PC-9 (cell line): ENCODE measurements around the gene THADA. TPM values are rescaled to one million over a fixed set of nuclear protein-coding genes. Genes with fewer than 3 reads are reported as not detected.
"Not testable (repeated sequence)": the region's sequence is repeated elsewhere in the genome, so short reads cannot be mapped to it uniquely, and the experiment has no call there.

Source experiments
- BruUV-seq: library from RNA; stranded (reverse); fragments of 400-500 nt; replicated peaks from 2 replicates; lab custom pipeline; 2021; lab: Mats Ljungman, UMichigan
- CTCF ChIA-PET: fragments of 300-600 bp; sonication (Branson Sonifier 250); formaldehyde crosslinking; loops from one replicate; lab custom pipeline; 2022; ENCODE audit warnings: antibody characterized with exemption; lab: Charles Lee
- POLR2A ChIA-PET: fragments of 300-600 bp; sonication (Branson Sonifier 250); formaldehyde crosslinking; loops from one replicate; lab custom pipeline; 2022; ENCODE audit warnings: antibody characterized with exemption; ENCODE audit not compliant: unreplicated experiment; lab: Charles Lee
- DNase-seq, 2 experiments: peaks; one replicate each; pipeline versions ENCODE4 v3.0.0 to v3.0.0-alpha.2; 2015 to 2022; ENCODE audit warnings: mixed read lengths in 1 of 2
- H2AFZ ChIP-seq: fragments of 200-600 bp; sonication (generic); 2 replicates; pipeline ENCODE4 v1.8.1; 2017; ENCODE audit warnings: antibody characterized with exemption
- H3F3A ChIP-seq: fragments of 200-600 bp; sonication (generic); 2 replicates; pipeline ENCODE4 v1.8.1; 2017; ENCODE audit warnings: antibody characterized with exemption, mild to moderate bottlenecking, low read depth; ENCODE audit not compliant: insufficient read depth
- H3K27ac ChIP-seq: fragments of 200-600 bp; sonication (generic); 2 replicates; pipeline ENCODE4 v1.6.1; 2016; ENCODE audit warnings: mixed run types
- H3K27me3 ChIP-seq: fragments of 200-600 bp; sonication (generic); 2 replicates; pipeline ENCODE4 v1.6.1; 2016; ENCODE audit warnings: low read depth, mixed run types; ENCODE audit not compliant: insufficient read depth
- H3K36me3 ChIP-seq: fragments of 200-600 bp; sonication (generic); 2 replicates; pipeline ENCODE4 v1.6.1; 2016; ENCODE audit warnings: low read depth, mixed run types
- H3K4me1 ChIP-seq: fragments of 200-600 bp; sonication (generic); replicated peaks from 2 replicates; pipeline ENCODE4 v1.6.1; 2016; ENCODE audit warnings: mixed run types; ENCODE audit not compliant: insufficient read depth
- H3K4me2 ChIP-seq: fragments of 200-600 bp; sonication (generic); 2 replicates; pipeline ENCODE4 v1.6.1; 2017; ENCODE audit warnings: mixed run types
- H3K4me3 ChIP-seq: fragments of 200-600 bp; sonication (generic); 2 replicates; pipeline ENCODE4 v1.6.1; 2016; ENCODE audit warnings: mixed run types
- H3K79me2 ChIP-seq: fragments of 200-600 bp; sonication (generic); 2 replicates; pipeline ENCODE4 v1.6.1; 2017; ENCODE audit warnings: low read depth, mixed run types
- H3K9me2 ChIP-seq: fragments of 200-600 bp; sonication (generic); 2 replicates; pipeline ENCODE4 v1.8.1; 2017; ENCODE audit warnings: mild to moderate bottlenecking; ENCODE audit not compliant: insufficient read depth
- H3K9me3 ChIP-seq: fragments of 200-600 bp; sonication (generic); 2 replicates; pipeline ENCODE4 v1.8.1; 2016; ENCODE audit warnings: low read depth; ENCODE audit not compliant: insufficient read depth
- H4K20me1 ChIP-seq: fragments of 200-600 bp; sonication (generic); 2 replicates; pipeline ENCODE4 v1.8.1; 2017; ENCODE audit not compliant: insufficient read depth
- CTCF ChIP-seq: fragments of 200-600 bp; sonication (generic); conservative IDR thresholded peaks from 2 replicates; pipeline ENCODE4 v1.6.1; 2017; ENCODE audit warnings: mixed run types, antibody characterized with exemption, mild to moderate bottlenecking, moderate library complexity
- EZH2 ChIP-seq: fragments of 200-600 bp; sonication (generic); IDR thresholded peaks from 2 replicates; pipeline ENCODE4 v1.8.0; 2017; ENCODE audit warnings: antibody characterized with exemption, low read depth
- intact Hi-C: fragments of 100-400 bp; cut with micrococcal nuclease; formaldehyde crosslinking; loops from one replicate; pipeline ENCODE4 v1.10.0; 2022; ENCODE audit not compliant: unreplicated experiment
- total RNA-seq: library from RNA; stranded (reverse); gene quantifications from 2 replicates; pipeline ENCODE4 v1.2.3, GENCODE V29; 2021

The THADA gene
- total RNA-seq, 1 experiment from 2014 or later, result 28.1 TPM

GRCh38 chr2:43642363-43642762 lies 46.5 kb upstream of the THADA start:
- TF ChIP-seq CTCF (no peak), EZH2 (no peak)
- H3K4me1 ChIP-seq, result no peaks in the 10 kb centered on the region
- H4K20me1 ChIP-seq, result no peaks in the 10 kb centered on the region; the same call in 1 of the 2 replicates
- H2AFZ ChIP-seq, result no peak overlapping the region
- ChIA-PET POLR2A (no interaction called here), CTCF (no interaction called here)
- no peaks in the 10 kb centered on the region for H3K36me3 ChIP-seq
- H3K27me3 ChIP-seq, result peaks cover 6% of the 10 kb centered on the region; the same call in 1 of the 2 replicates
- no peak overlapping the region for H3K4me3 ChIP-seq
- H3K9me2 ChIP-seq, result no peaks in the 10 kb centered on the region
- H3F3A ChIP-seq, result no peaks in the 10 kb centered on the region
- H3K9me3 ChIP-seq, result no peaks in the 10 kb centered on the region
- H3K4me2 ChIP-seq, result no peak overlapping the region
- H3K27ac ChIP-seq, result no peak overlapping the region
- BruUV-seq, result no TSS peak
- H3K79me2 ChIP-seq, result no peaks in the 10 kb centered on the region
- DNase-seq, result no peak
- intact Hi-C loops, result no loop called here

DNA sequence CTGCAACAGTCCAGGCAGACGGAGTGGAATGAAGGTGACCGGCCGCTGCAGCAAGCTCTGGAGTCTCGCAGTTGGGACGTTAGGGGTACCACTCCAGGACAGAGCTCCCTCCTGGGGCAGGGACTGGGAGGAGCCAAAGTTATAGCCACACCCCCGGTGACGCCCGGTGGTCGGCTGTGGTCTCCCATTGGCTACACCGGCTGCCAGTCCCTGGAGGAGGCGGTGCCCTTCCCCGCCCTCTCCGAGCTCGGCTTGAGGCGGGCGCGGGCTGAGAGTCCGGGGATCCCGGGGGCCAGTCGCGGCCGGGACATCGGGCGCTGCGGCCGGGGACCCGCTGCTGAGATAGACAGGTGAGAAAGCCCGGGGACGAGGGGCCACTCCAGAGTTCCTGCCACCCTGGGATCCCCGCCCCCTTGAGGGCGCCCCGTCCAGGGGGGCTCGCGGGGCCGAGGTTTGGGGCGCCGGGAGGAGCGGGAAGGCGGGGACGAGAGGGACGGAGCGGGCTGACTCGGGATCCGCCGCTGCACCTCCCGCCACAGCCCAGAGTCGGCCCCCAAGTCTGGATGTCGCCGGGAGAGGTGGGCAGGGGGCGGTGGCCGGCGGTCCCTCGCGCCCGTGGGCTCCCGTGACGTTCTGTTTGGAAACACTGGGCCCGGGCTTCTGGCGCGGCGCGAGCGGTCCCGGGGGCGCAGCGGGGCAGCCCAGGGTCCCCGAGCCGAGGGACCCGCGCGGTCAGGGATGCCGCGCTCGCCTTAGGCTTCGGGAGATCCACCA lies 41.4 kb upstream of the THADA start, which contains the start of gene PLEKHH2:
PLEKHH2 (plus strand) TSS at position 231 of the 774 bp plus-strand sequence. CDS start 7,414 bp downstream, outside the sequence.
- Histone ChIP-seq H3K4me1 (peaks cover 25% of the 10 kb centered on the region), H3K9me2 (no peaks in the 10 kb centered on the region), H3K36me3 (no peaks in the 10 kb centered on the region), H3K79me2 (no peaks in the 10 kb centered on the region), H3F3A (peaks cover 18% of the 10 kb centered on the region), H3K4me3 (peak within 1 kb of the TSS; percentile 68), H4K20me1 (no peaks in the 10 kb centered on the region; the same call in 1 of the 2 replicates), H3K27me3 (peaks cover 7% of the 10 kb centered on the region; the same call in 1 of the 2 replicates), H3K4me2 (peak within 1 kb of the TSS; percentile 92), H2AFZ (peak within 1 kb of the TSS; percentile 92), H3K27ac (no peak within 1 kb of the TSS), H3K9me3 (no peaks in the 10 kb centered on the region)
- CTCF ChIA-PET, result interaction anchor here (0.6 to 0.9 kb wide), 3 partner anchors 59 to 757 kb away, joined by 3 to 18 read pairs (median 9); no protein-coding TSS in a partner anchor
- POLR2A ChIA-PET, result interaction anchor here (0.7 kb wide), 1 partner anchor 41 kb away, joined by 3 read pairs; the partner anchor contains the start of gene THADA
- BruUV-seq, result no TSS peak
- TF ChIP-seq EZH2 (no peak), CTCF (no peak)
- peak; percentile 70 to 95 for DNase-seq
- intact Hi-C loops, result loop anchor here (1.0 kb wide), 1 partner anchor 137 kb away; the partner anchor contains the start of gene DYNC2LI1

- H3K4me3 ChIP-seq, result peak overlapping the region; percentile 68
- no peaks in the 10 kb centered on the region for H3K36me3 ChIP-seq
- TF ChIP-seq EZH2, result no peak
- no peak for TF ChIP-seq CTCF
- POLR2A ChIA-PET, result no interaction called here
- H3F3A ChIP-seq, result peaks cover 18% of the 10 kb centered on the region
- peak overlapping the region; percentile 92 for H3K4me2 ChIP-seq
- no peak for DNase-seq
- no TSS peak for BruUV-seq
- H3K9me3 ChIP-seq, result no peaks in the 10 kb centered on the region
- intact Hi-C loops, result loop anchor here (1.0 kb wide), 1 partner anchor 138 kb away; the partner anchor contains the start of gene DYNC2LI1
- H4K20me1 ChIP-seq, result no peaks in the 10 kb centered on the region; the same call in 1 of the 2 replicates
- no peak overlapping the region for H3K27ac ChIP-seq
- peaks cover 7% of the 10 kb centered on the region; the same call in 1 of the 2 replicates for H3K27me3 ChIP-seq
- H3K4me1 ChIP-seq, result peaks cover 25% of the 10 kb centered on the region
- H2AFZ ChIP-seq, result peak overlapping the region; percentile 92
- H3K79me2 ChIP-seq, result no peaks in the 10 kb centered on the region
- no peaks in the 10 kb centered on the region for H3K9me2 ChIP-seq
- CTCF ChIA-PET, result interaction anchor here (0.6 to 0.9 kb wide), 2 partner anchors 58 to 756 kb away, joined by 3 to 18 read pairs; no protein-coding TSS in a partner anchor
These were observed 40.8 kb upstream of the THADA start for GRCh38 chr2:43636621-43637020.

- DNase-seq, BruUV-seq: not testable (repeated sequence)
- CTCF ChIA-PET, result interaction anchor here (0.7 kb wide), 1 partner anchor 59 kb away, joined by 4 read pairs; no protein-coding TSS in a partner anchor
These were observed 40.3 kb upstream of the THADA start for GRCh38 chr2:43636153-43636552.

More at GRCh38 chr2:43636153-43636552, 40.3 kb upstream of the THADA start:
- H3K27me3 ChIP-seq, POLR2A ChIA-PET, H3K9me2 ChIP-seq, H3K4me2 ChIP-seq, H3K36me3 ChIP-seq, H3K27ac ChIP-seq, H2AFZ ChIP-seq, H3K9me3 ChIP-seq, H3K79me2 ChIP-seq, H4K20me1 ChIP-seq, intact Hi-C loops, H3K4me3 ChIP-seq: not testable (repeated sequence)
- peaks cover 25% of the 10 kb centered on the region for H3K4me1 ChIP-seq
- H3F3A ChIP-seq, result peaks cover 18% of the 10 kb centered on the region
